ENCODE data around the gene PCDHGB1. TPM values are rescaled to one million over a fixed set of nuclear protein-coding genes. Genes with fewer than 3 reads are reported as not detected.
A peak's percentile ranks its signal among the peaks of the same experiment; 100 is the strongest.
"Not testable (repeated sequence)": the region's sequence is repeated elsewhere in the genome, so short reads cannot be mapped to it uniquely, and the experiment has no call there.

PCDHGB1 gene
- total RNA-seq, 1 donor from 2014 or later: 2.3 TPM

DNA sequence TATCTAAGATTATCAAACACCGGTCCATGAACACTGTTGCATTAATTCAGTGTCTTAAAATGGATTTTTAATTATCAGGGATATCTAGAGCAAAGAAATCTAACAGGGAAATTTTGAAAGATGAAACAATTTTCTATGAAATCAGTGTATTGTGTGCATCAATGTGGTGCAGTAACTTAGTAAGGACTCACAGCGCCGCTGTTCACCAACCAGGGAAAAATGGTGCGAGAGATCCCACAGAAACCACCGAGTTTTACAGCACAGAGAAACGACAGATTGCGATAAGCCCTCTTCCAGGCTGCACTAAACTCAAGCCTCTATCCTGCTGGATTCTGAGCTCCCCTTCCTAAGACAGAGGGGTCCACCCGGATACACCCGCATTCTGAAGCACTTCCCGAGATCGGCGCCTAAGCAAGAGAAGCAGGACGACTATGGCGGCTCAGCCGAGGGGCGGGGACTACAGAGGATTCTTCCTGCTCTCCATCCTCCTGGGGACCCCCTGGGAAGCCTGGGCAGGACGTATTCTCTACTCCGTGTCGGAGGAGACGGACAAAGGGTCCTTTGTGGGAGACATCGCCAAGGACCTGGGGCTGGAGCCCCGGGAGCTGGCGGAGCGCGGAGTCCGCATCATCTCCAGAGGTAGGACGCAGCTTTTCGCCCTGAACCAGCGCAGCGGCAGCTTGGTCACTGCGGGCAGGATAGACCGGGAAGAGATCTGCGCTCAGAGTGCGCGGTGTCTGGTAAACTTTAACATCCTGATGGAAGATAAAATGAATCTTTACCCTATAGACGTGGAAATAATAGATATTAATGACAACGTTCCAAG is 32.8 kb downstream of the PCDHGB1 start, which contains the start of gene PCDHGA7:
TSS of gene PCDHGA7 (plus strand) at position 274 of the 826 bp plus-strand sequence. CDS start at position 432, 158 bp downstream.
- Mint-ChIP-seq H3K27ac (no peak within 1 kb of the TSS), H3K4me1 (ENCODE audit: low read depth) (no peaks in the 10 kb centered on the region)

GRCh38 chr5:141383345-141383744 is 33.4 kb downstream of the PCDHGB1 start:
- Mint-ChIP-seq H3K27ac (no peak overlapping the region), H3K9me3 (ENCODE audit: low read depth) (peaks cover 48% of the 10 kb centered on the region), H3K27me3 (no peaks in the 10 kb centered on the region), H3K4me1 (ENCODE audit: low read depth) (no peaks in the 10 kb centered on the region), H3K4me3 (ENCODE audit: low read depth) (no peak overlapping the region), H3K36me3 (ENCODE audit: insufficient read depth) (peaks cover 13% of the 10 kb centered on the region)
- DNase-seq (ENCODE audit: low spot score, unreplicated experiment): no peak
- TF ChIP-seq, protein P1, sequence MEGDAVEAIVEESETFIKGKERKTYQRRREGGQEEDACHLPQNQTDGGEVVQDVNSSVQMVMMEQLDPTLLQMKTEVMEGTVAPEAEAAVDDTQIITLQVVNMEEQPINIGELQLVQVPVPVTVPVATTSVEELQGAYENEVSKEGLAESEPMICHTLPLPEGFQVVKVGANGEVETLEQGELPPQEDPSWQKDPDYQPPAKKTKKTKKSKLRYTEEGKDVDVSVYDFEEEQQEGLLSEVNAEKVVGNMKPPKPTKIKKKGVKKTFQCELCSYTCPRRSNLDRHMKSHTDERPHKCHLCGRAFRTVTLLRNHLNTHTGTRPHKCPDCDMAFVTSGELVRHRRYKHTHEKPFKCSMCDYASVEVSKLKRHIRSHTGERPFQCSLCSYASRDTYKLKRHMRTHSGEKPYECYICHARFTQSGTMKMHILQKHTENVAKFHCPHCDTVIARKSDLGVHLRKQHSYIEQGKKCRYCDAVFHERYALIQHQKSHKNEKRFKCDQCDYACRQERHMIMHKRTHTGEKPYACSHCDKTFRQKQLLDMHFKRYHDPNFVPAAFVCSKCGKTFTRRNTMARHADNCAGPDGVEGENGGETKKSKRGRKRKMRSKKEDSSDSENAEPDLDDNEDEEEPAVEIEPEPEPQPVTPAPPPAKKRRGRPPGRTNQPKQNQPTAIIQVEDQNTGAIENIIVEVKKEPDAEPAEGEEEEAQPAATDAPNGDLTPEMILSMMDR (IDR thresholded peaks at IDR 0.05; ENCODE audit: unreplicated experiment): no peak

More for the DNA sequence above, 32.8 kb downstream of the PCDHGB1 start, which contains the start of gene PCDHGA7:
- DNase-seq (ENCODE audit: low spot score, unreplicated experiment): no peak
- peaks cover 11% of the 10 kb centered on the region for H3K36me3 Mint-ChIP-seq (ENCODE audit: insufficient read depth)
- H3K9me3 Mint-ChIP-seq (ENCODE audit: low read depth): peaks cover 48% of the 10 kb centered on the region
- TF ChIP-seq, protein P1 (IDR thresholded peaks at IDR 0.05; ENCODE audit: unreplicated experiment): no peak
- no peak within 1 kb of the TSS for H3K4me3 Mint-ChIP-seq (ENCODE audit: low read depth)
- H3K27me3 Mint-ChIP-seq: no peaks in the 10 kb centered on the region

- DNase-seq (ENCODE audit: low spot score, unreplicated experiment): no peak
- TF ChIP-seq, protein P1 (IDR thresholded peaks at IDR 0.05; ENCODE audit: unreplicated experiment): no peak
- no peak overlapping the region for H3K27ac Mint-ChIP-seq
- H3K36me3 Mint-ChIP-seq (ENCODE audit: insufficient read depth): peaks cover 16% of the 10 kb centered on the region
- H3K9me3 Mint-ChIP-seq (ENCODE audit: low read depth): peaks cover 51% of the 10 kb centered on the region
- no peaks in the 10 kb centered on the region for H3K4me1 Mint-ChIP-seq (ENCODE audit: low read depth)
- H3K4me3 Mint-ChIP-seq (ENCODE audit: low read depth): no peak overlapping the region
- H3K27me3 Mint-ChIP-seq: no peaks in the 10 kb centered on the region
Measured at GRCh38 chr5:141384471-141385267, 34.8 kb downstream of the PCDHGB1 start.

- Mint-ChIP-seq H3K4me3 (ENCODE audit: low read depth) (peak within 1 kb of the TSS; percentile 76), H3K27ac (peak within 1 kb of the TSS; percentile 77), H3K36me3 (ENCODE audit: insufficient read depth) (peaks cover 34% of the 10 kb centered on the region)
Measured at GRCh38 chr5:141387557-141388311, 37.8 kb downstream of the PCDHGB1 start, which contains the start of gene PCDHGB4. TSS of gene PCDHGB4 (plus strand) at chr5:141387698. CDS start at chr5:141387885, 187 bp downstream.

More at GRCh38 chr5:141387557-141388311, 37.8 kb downstream of the PCDHGB1 start, which contains the start of gene PCDHGB4:
- DNase-seq (ENCODE audit: low spot score, unreplicated experiment); H3K4me1 Mint-ChIP-seq (ENCODE audit: low read depth); H3K27me3 Mint-ChIP-seq: not testable (repeated sequence)
- peaks cover 58% of the 10 kb centered on the region for H3K9me3 Mint-ChIP-seq (ENCODE audit: low read depth)
- TF ChIP-seq, protein P1 (IDR thresholded peaks at IDR 0.05; ENCODE audit: unreplicated experiment): peak; percentile 49
